Lower lobe of right lung (tissue), 2 donors: ENCODE data around the gene DOP1A. TPM values are rescaled to one million over a fixed set of nuclear protein-coding genes. Genes with fewer than 3 reads are reported as not detected.

Experiments
- ATAC-seq, 2 donors: fragments of 200-7000 bp; cut with Tn5 transposase; one replicate each; pipeline ENCODE4 v1.9.1; 2020 to 2022; ENCODE audit warnings: mild to moderate bottlenecking in 2 of 2, moderate library complexity in 2 of 2
- DNase-seq: peaks from one replicate; pipeline ENCODE4 v3.0.0-alpha.2; 2020
- H3K27ac ChIP-seq: fragments of 200-600 bp; one replicate; pipeline ENCODE4 v1.8.0; 2022
- H3K27me3 ChIP-seq: fragments of 200-600 bp; one replicate; pipeline ENCODE4 v1.8.0; 2022; ENCODE audit warnings: low read depth
- H3K36me3 ChIP-seq: fragments of 200-600 bp; one replicate; pipeline ENCODE4 v1.8.0; 2022; ENCODE audit warnings: mild to moderate bottlenecking
- H3K4me1 ChIP-seq: fragments of 200-600 bp; one replicate; pipeline ENCODE4 v1.8.0; 2022
- H3K4me3 ChIP-seq: fragments of 200-600 bp; one replicate; pipeline ENCODE4 v1.8.0; 2022; ENCODE audit warnings: mild to moderate bottlenecking
- H3K9me3 ChIP-seq: fragments of 200-600 bp; one replicate; pipeline ENCODE4 v1.8.0; 2022
- CTCF ChIP-seq: fragments of 200-600 bp; IDR thresholded peaks from one replicate; pipeline ENCODE4 v1.8.0; 2022; ENCODE audit warnings: antibody characterized with exemption, mild to moderate bottlenecking
- intact Hi-C: fragments of 100-400 bp; cut with DNase I; formaldehyde crosslinking; loops from one replicate; pipeline ENCODE4 v1.11.0; 2022
- total RNA-seq: library from RNA; stranded (reverse); fragmentation: NEBNext Ultra II Directional; extraction: Animal tissue kit (Norgen Biotek cat#: 25700); gene quantifications from one replicate; pipeline ENCODE4 v1.2.1, GENCODE V29; 2021
- donor health status: DM: no; HTN: yes; CAD: no; lungs with severe emphysema.

Gene DOP1A
- total RNA-seq, 1 donor from 2014 or later = 26.3 TPM

GRCh38 chr6:83167726-83168278, 100.3 kb downstream of the DOP1A start:
- Histone ChIP-seq H3K4me1 (no peaks in the 10 kb centered on the region), H3K27me3 (no peaks in the 10 kb centered on the region), H3K36me3 (peaks cover 100% of the 10 kb centered on the region), H3K27ac (no peak overlapping the region), H3K9me3 (no peaks in the 10 kb centered on the region), H3K4me3 (no peak overlapping the region)
- no peak for DNase-seq
- TF ChIP-seq CTCF = no peak
- ATAC-seq = no peak
- intact Hi-C loops = no loop called here

- Histone ChIP-seq H3K9me3 (no peaks in the 10 kb centered on the region), H3K27me3 (no peaks in the 10 kb centered on the region), H3K36me3 (peaks cover 100% of the 10 kb centered on the region), H3K27ac (no peak overlapping the region), H3K4me1 (no peaks in the 10 kb centered on the region), H3K4me3 (no peak overlapping the region)
- DNase-seq (no peak), ATAC-seq (no peak)
- intact Hi-C loops = no loop called here
- TF ChIP-seq CTCF = no peak
These were observed 101.1 kb downstream of the DOP1A start for GRCh38 chr6:83168556-83168955.

DNA sequence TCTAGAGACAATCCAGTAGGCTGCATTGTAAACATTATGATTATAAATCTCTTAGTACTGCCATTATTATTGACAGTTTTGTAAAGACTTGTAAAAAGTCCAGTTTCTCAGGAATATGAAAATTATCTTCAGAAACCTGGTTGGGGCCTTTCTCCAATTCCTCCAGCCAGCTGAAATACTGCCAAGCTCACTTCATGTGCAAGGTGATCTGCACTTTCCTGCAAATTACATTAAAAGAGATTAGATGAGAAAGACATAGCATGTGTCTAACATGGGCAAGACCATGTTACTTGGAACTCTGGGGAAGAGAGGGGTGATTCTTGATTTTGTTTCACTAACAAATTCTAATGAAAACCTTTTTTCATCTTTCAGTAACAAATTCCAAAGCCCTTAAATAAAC, 101.6 kb downstream of the DOP1A start:
- Histone ChIP-seq H3K4me1 (no peaks in the 10 kb centered on the region), H3K27ac (no peak overlapping the region), H3K9me3 (no peaks in the 10 kb centered on the region), H3K36me3 (peaks cover 100% of the 10 kb centered on the region), H3K4me3 (no peak overlapping the region), H3K27me3 (no peaks in the 10 kb centered on the region)
- no peak for ATAC-seq
- no peak for DNase-seq
- intact Hi-C loops = no loop called here
- no peak for TF ChIP-seq CTCF

DNA sequence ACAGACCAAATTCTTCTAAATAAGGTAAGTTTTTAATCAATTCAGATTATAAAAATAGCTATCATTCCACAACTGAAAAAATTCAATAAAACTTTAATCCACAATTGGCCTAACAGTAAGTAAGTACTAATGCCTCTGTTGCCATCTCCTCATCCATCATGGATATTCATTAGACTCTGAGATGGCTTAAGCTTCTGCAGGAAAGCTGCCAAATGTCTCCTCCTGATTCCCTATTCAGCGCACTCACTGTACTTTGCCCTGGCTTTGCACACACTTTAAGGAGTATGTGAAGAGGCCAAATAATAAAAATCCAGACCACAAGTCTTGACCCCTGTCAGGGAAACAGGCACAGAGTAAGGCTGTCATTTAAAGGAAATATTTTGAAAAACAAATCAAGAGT, 102.0 kb downstream of the DOP1A start:
- intact Hi-C loops = no loop called here
- H3K27ac ChIP-seq = no peak overlapping the region
- no peak for TF ChIP-seq CTCF
- peaks cover 100% of the 10 kb centered on the region for H3K36me3 ChIP-seq
- no peaks in the 10 kb centered on the region for H3K27me3 ChIP-seq
- H3K4me1 ChIP-seq = no peaks in the 10 kb centered on the region
- no peak for DNase-seq
- H3K9me3 ChIP-seq = no peaks in the 10 kb centered on the region
- no peak overlapping the region for H3K4me3 ChIP-seq
- no peak for ATAC-seq

DNA sequence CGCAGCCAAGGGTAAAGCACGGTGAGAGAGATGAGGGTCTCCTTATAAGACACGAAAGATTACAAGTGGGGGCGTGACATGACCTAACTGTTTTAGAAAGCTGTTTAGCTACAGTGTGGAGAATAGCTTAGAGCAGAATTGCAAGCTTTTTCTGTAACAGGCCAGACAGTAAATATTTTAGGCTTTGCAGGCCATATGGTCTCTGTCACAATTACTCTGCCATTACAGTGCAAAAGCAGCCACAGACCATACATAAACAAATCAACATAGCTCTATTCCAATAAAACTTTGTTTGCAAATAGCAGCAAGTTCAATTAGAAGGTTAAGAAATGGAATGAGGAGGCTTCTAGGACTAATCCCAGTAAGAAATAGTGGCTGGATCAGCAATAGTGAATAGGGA, 108.8 kb downstream of the DOP1A start:
- Histone ChIP-seq H3K4me1 (no peaks in the 10 kb centered on the region), H3K4me3 (no peak overlapping the region), H3K36me3 (peaks cover 95% of the 10 kb centered on the region), H3K27me3 (no peaks in the 10 kb centered on the region), H3K9me3 (no peaks in the 10 kb centered on the region), H3K27ac (no peak overlapping the region)
- no peak for DNase-seq
- intact Hi-C loops = no loop called here
- no peak for TF ChIP-seq CTCF
- no peak for ATAC-seq
